ENCODE measurements around the gene SPRYD4.
A peak's percentile ranks its signal among the peaks of the same experiment; 100 is the strongest.

SPRYD4 gene

GRCh38 chr12:56448860-56449621 lies 19.3 kb upstream of the SPRYD4 start, which contains the start of gene TIMELESS:
TSS of gene TIMELESS (minus strand) at chr12:56449426. CDS start at chr12:56434170, 15,256 bp downstream.
- peak; percentile 86; the same call in 1 of the 2 replicates for TF ChIP-seq SIN3A (IDR thresholded peaks at IDR 0.05; ENCODE audit: borderline replicate concordance, insufficient read depth, low read length)
- peak in 1 of 2 experiments; percentile 8; a peak in 1 of 4 replicates for TF ChIP-seq REST (IDR thresholded peaks at IDR 0.05; ENCODE audit: insufficient read depth in 1 of 2, low read depth in 2 of 2, low read length in 2 of 2)
- peak; percentile 18 for TF ChIP-seq FOXP2 (optimal IDR thresholded peaks at IDR 0.05; ENCODE audit: borderline replicate concordance, extremely low read depth, extremely low read length, insufficient read depth)
- 0 out of 2 replicates have a peak, but pooled peaks have one; percentile 45 for TF ChIP-seq TAF1 (IDR thresholded peaks at IDR 0.05; ENCODE audit: borderline replicate concordance, insufficient read depth, low read length)
- TF ChIP-seq POLR2AphosphoS5 (IDR thresholded peaks at IDR 0.05; ENCODE audit: low read depth, low read length), result peak; percentile 98

- TF ChIP-seq POLR2AphosphoS5 (IDR thresholded peaks at IDR 0.05; ENCODE audit: low read depth, low read length) (no peak), REST (IDR thresholded peaks at IDR 0.05; ENCODE audit: insufficient read depth in 1 of 2, low read depth in 2 of 2, low read length in 2 of 2) (no peak), TAF1 (IDR thresholded peaks at IDR 0.05; ENCODE audit: borderline replicate concordance, insufficient read depth, low read length) (no peak)
Observed at GRCh38 chr12:56449622-56449984, 18.8 kb upstream of the SPRYD4 start.

GRCh38 chr12:56450241-56450640 lies 18.1 kb upstream of the SPRYD4 start:
- no peak for TF ChIP-seq TAF1 (IDR thresholded peaks at IDR 0.05; ENCODE audit: borderline replicate concordance, insufficient read depth, low read length)
- no peak for TF ChIP-seq REST (IDR thresholded peaks at IDR 0.05; ENCODE audit: insufficient read depth in 1 of 2, low read depth in 2 of 2, low read length in 2 of 2)

- no peak for TF ChIP-seq POLR2AphosphoS5 (IDR thresholded peaks at IDR 0.05; ENCODE audit: low read depth, low read length)
- TF ChIP-seq REST (IDR thresholded peaks at IDR 0.05; ENCODE audit: insufficient read depth in 1 of 2, low read depth in 2 of 2, low read length in 2 of 2), result no peak
- no peak for TF ChIP-seq FOXP2 (optimal IDR thresholded peaks at IDR 0.05; ENCODE audit: borderline replicate concordance, extremely low read depth, extremely low read length, insufficient read depth)
Observed at GRCh38 chr12:56451147-56451546, 17.2 kb upstream of the SPRYD4 start.

- TF ChIP-seq FOXP2 (optimal IDR thresholded peaks at IDR 0.05; ENCODE audit: borderline replicate concordance, extremely low read depth, extremely low read length, insufficient read depth), result no peak
Observed at GRCh38 chr12:56454557-56454956, 13.8 kb upstream of the SPRYD4 start, which contains the start of gene MIP. TSS of gene MIP (minus strand) at chr12:56454657. CDS start at chr12:56454613, 44 bp downstream.

Data from PFSK-1 (cell line).